ENCODE results near the gene ABCA2. TPM values are rescaled to one million over a fixed set of nuclear protein-coding genes. Genes with fewer than 3 reads are reported as not detected.

Gene ABCA2
- total and polyA plus RNA-seq, 4 donors: 13.4 to 39.0 (median 16.5) TPM

DNA sequence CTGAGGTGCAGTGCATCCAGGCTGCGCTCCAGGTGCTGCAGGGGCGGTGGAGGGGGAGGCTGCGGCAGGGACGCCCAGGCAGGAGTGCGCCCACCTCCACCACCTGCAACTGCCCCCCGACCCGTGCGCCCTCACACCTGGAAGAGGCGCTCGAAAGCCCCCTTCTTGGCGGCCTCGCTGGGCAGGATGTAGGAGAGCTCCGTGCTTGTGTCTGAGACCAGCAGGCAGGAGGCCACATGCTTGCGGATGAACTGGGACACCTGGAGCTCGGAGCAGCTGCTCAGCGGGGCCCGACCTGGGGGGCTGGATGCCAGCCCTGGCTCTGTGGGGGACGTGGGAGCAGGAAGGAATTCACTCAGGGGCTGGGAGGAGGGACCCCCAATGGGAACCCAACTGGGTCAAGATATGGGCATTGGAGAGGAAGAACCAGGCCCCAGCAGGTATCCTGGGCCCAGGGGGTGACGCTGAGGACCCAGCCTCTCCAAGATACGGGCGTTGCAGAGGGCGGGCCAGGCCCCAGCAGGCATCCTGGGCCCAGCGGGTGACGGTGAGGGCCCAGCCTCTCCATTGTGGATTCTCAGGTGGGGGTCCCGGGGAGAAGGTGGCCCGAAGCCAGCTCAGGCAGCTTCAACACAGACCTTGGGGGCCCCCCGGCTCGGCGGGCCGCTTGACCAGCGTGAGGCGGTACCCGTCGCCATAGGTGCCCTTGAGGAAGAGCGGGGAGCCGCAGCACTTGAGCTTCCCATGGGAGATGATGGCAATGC is 13.1 kb downstream of the ABCA2 start:
- peaks cover 0 to 63% (median 7%) of the 10 kb centered on the region in 4 donors for H3K36me3 ChIP-seq (ENCODE audit: control insufficient read depth in 4 of 4, insufficient read depth in 4 of 4, low read length in 4 of 4)
- H3K4me1 ChIP-seq (ENCODE audit: control insufficient read depth in 5 of 5, insufficient read depth in 5 of 5, low read length in 5 of 5): no peaks in the 10 kb centered on the region
- TF ChIP-seq, protein P1, sequence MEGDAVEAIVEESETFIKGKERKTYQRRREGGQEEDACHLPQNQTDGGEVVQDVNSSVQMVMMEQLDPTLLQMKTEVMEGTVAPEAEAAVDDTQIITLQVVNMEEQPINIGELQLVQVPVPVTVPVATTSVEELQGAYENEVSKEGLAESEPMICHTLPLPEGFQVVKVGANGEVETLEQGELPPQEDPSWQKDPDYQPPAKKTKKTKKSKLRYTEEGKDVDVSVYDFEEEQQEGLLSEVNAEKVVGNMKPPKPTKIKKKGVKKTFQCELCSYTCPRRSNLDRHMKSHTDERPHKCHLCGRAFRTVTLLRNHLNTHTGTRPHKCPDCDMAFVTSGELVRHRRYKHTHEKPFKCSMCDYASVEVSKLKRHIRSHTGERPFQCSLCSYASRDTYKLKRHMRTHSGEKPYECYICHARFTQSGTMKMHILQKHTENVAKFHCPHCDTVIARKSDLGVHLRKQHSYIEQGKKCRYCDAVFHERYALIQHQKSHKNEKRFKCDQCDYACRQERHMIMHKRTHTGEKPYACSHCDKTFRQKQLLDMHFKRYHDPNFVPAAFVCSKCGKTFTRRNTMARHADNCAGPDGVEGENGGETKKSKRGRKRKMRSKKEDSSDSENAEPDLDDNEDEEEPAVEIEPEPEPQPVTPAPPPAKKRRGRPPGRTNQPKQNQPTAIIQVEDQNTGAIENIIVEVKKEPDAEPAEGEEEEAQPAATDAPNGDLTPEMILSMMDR (IDR thresholded peaks at IDR 0.05; ENCODE audit: control extremely low read depth, extremely low read depth): no peak
- DNase-seq: no peak
- no peak for ATAC-seq (ENCODE audit: insufficient read depth, low FRiP score)
- no peaks in the 10 kb centered on the region for H3K9me3 ChIP-seq (ENCODE audit: control insufficient read depth in 4 of 4, insufficient read depth in 3 of 4, low read length in 3 of 4)
- WGBS, 2 donors: 95% methylated on average over 36 of the region's 36 CpGs
- H3K4me3 ChIP-seq: no peak overlapping the region
- H3K27ac ChIP-seq (ENCODE audit: low read depth in 1 of 2, low read length in 1 of 2): no peak overlapping the region
- H3K27me3 ChIP-seq (ENCODE audit: control insufficient read depth in 3 of 3, insufficient read depth in 3 of 3, low read length in 2 of 3): no peaks in the 10 kb centered on the region
- H3K9ac ChIP-seq (ENCODE audit: insufficient read depth in 1 of 2, low read length in 2 of 2): no peak overlapping the region

DNA sequence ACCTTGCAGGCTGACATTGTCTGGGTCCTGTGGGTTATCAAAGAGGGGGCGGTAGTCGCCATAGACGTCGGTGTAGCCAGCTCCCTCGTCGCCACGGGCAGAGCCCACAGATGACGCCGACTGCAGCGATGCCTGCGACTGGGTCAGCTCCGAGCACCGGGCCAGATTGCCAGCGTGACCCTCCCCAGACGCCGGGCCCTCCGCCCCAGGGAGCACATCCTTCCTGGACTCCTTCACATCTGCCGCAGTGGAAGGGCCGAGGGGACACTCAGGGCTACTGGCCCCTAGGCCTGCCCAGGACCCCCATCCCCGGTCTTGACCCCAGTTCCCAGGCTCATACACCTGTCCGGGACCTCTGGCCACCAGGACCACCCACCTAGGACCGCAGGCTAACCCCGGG is 13.9 kb downstream of the ABCA2 start:
- TF ChIP-seq, protein P1 (IDR thresholded peaks at IDR 0.05; ENCODE audit: control extremely low read depth, extremely low read depth): no peak
- DNase-seq (no peak), ATAC-seq (ENCODE audit: insufficient read depth, low FRiP score) (no peak)
- H3K36me3 ChIP-seq (ENCODE audit: control insufficient read depth in 4 of 4, insufficient read depth in 4 of 4, low read length in 4 of 4): peaks cover 0 to 69% (median 7%) of the 10 kb centered on the region in 4 donors
- no peaks in the 10 kb centered on the region for H3K9me3 ChIP-seq (ENCODE audit: control insufficient read depth in 4 of 4, insufficient read depth in 3 of 4, low read length in 3 of 4)
- no peaks in the 10 kb centered on the region for H3K4me1 ChIP-seq (ENCODE audit: control insufficient read depth in 5 of 5, insufficient read depth in 5 of 5, low read length in 5 of 5)
- no peak overlapping the region for H3K27ac ChIP-seq (ENCODE audit: low read depth in 1 of 2, low read length in 1 of 2)
- H3K4me3 ChIP-seq: no peak overlapping the region
- WGBS, 2 donors: 93 to 96% methylated on average over 23 of the region's 23 CpGs
- no peak overlapping the region for H3K9ac ChIP-seq (ENCODE audit: insufficient read depth in 1 of 2, low read length in 2 of 2)
- H3K27me3 ChIP-seq (ENCODE audit: control insufficient read depth in 3 of 3, insufficient read depth in 3 of 3, low read length in 2 of 3): no peaks in the 10 kb centered on the region

DNA sequence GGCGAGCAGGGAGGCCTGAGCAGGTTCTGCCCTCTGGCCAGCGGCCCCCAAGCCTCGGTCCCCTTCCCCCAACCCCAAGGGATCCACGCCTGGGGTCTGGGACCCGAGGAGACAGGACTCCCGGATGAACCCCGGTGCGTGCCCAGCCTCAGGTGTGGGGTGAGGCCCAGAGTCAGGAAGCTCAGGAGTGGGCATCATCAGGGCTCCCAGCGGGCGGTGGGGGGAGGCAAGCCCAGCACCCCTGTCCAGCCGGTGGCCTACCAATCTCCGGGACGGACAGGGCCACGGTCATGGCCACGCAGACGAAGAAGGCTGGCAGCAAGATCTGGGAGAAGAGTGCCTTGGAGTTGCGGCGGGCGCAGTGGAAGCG is 14.5 kb downstream of the ABCA2 start:
- H3K9ac ChIP-seq (ENCODE audit: insufficient read depth in 1 of 2, low read length in 2 of 2): no peak overlapping the region
- no peaks in the 10 kb centered on the region for H3K4me1 ChIP-seq (ENCODE audit: control insufficient read depth in 5 of 5, insufficient read depth in 5 of 5, low read length in 5 of 5)
- H3K27ac ChIP-seq (ENCODE audit: low read depth in 1 of 2, low read length in 1 of 2): no peak overlapping the region
- 96 to 97% methylated on average over 14 to 20 of the region's 20 CpGs for WGBS, 2 donors
- DNase-seq: no peak
- ATAC-seq (ENCODE audit: insufficient read depth, low FRiP score): no peak
- H3K36me3 ChIP-seq (ENCODE audit: control insufficient read depth in 4 of 4, insufficient read depth in 4 of 4, low read length in 4 of 4): peaks cover 0 to 67% (median 6%) of the 10 kb centered on the region in 4 donors
- H3K4me3 ChIP-seq: no peak overlapping the region
- H3K9me3 ChIP-seq (ENCODE audit: control insufficient read depth in 4 of 4, insufficient read depth in 3 of 4, low read length in 3 of 4): no peaks in the 10 kb centered on the region
- H3K27me3 ChIP-seq (ENCODE audit: control insufficient read depth in 3 of 3, insufficient read depth in 3 of 3, low read length in 2 of 3): no peaks in the 10 kb centered on the region
- TF ChIP-seq, protein P1 (IDR thresholded peaks at IDR 0.05; ENCODE audit: control extremely low read depth, extremely low read depth): no peak
